B cell (primary cell): ENCODE measurements around the gene TCF7L1. TPM values are rescaled to one million over a fixed set of nuclear protein-coding genes. Genes with fewer than 3 reads are reported as not detected.

Experiments used
- ATAC-seq: fragments of 200-7000 bp; cut with Tn5 transposase; one replicate; pipeline ENCODE4 v1.10.0; 2021; ENCODE audit warnings: low read depth, mild to moderate bottlenecking, moderate number of reproducible peaks, moderate library complexity
- CTCF ChIA-PET: fragments of 350-600 bp; sonication (Branson Sonifier 250); formaldehyde crosslinking; loops from one replicate; lab custom pipeline; 2021; ENCODE audit warnings: antibody characterized with exemption, inconsistent platforms; lab: Charles Lee
- POLR2A ChIA-PET: fragments of 350-600 bp; sonication (Branson Sonifier 250); formaldehyde crosslinking; loops from one replicate; lab custom pipeline; 2021; ENCODE audit warnings: antibody characterized with exemption; lab: Charles Lee
- DNase-seq: peaks from one replicate; pipeline ENCODE4 v3.0.0; 2013
- H2AFZ ChIP-seq: 2 replicates; pipeline ENCODE4 v1.6.1; 2012; ENCODE audit warnings: mild to moderate bottlenecking, low read depth, low read length; ENCODE audit not compliant: insufficient read depth, poor library complexity, severe bottlenecking
- H3K27ac ChIP-seq, 2 donors: 1 replicate in 1 of 2; 2 replicates in 1 of 2; pipeline ENCODE4 v1.5.1; 2012 to 2013; ENCODE audit warnings: low read length in 2 of 2, mild to moderate bottlenecking in 2 of 2, moderate library complexity in 1 of 2
- H3K27me3 ChIP-seq, 4 experiments: fragments of 200-600 bp in 1 of 4; sonication (generic) in 1 of 4; replicated peaks in 1 of 4; 1 replicate in 2 of 4; 2 replicates in 2 of 4; pipeline versions ENCODE4 v1.6.1 to v1.7.0; 2013 to 2016; ENCODE audit warnings: low read length in 3 of 4, mild to moderate bottlenecking in 2 of 4, mixed read lengths in 1 of 4, moderate library complexity in 1 of 4; ENCODE audit not compliant: insufficient read depth in 4 of 4, control insufficient read depth in 3 of 4; ENCODE audit errors: control extremely low read depth in 1 of 4
- H3K36me3 ChIP-seq, 2 experiments: replicated peaks in 1 of 2; 1 replicate in 1 of 2; 2 replicates in 1 of 2; pipeline versions ENCODE4 v1.6.1 to v1.7.1; 2013; ENCODE audit warnings: low read length in 1 of 2; ENCODE audit not compliant: insufficient read depth in 2 of 2, control insufficient read depth in 1 of 2; ENCODE audit errors: control extremely low read depth in 1 of 2, extremely low read depth in 1 of 2
- H3K4me1 ChIP-seq, 2 donors: fragments of 200-600 bp in 1 of 2; sonication (generic) in 1 of 2; 1 replicate in 1 of 2; 2 replicates in 1 of 2; pipeline versions ENCODE4 v1.5.1 to v1.6.1; 2013 to 2017; ENCODE audit warnings: low read length in 2 of 2; ENCODE audit not compliant: control insufficient read depth in 2 of 2, insufficient read depth in 2 of 2
- H3K4me2 ChIP-seq: replicated peaks from 2 replicates; pipeline ENCODE3; 2012; ENCODE audit warnings: mild to moderate bottlenecking, low read depth, low read length; ENCODE audit not compliant: poor library complexity, severe bottlenecking
- H3K4me3 ChIP-seq, 5 experiments: fragments of 200-600 bp in 1 of 5; sonication (generic) in 1 of 5; 1 replicate in 3 of 5; 2 replicates in 2 of 5; pipeline versions ENCODE4 v1.5.1 to v1.7.0; 2011 to 2016; ENCODE audit warnings: low read length in 4 of 5, mild to moderate bottlenecking in 4 of 5, low read depth in 2 of 5, control low read depth in 1 of 5, moderate library complexity in 1 of 5; ENCODE audit not compliant: insufficient read depth in 1 of 5; ENCODE audit errors: control extremely low read depth in 1 of 5, extremely low read depth in 1 of 5
- H3K79me2 ChIP-seq: fragments of 200-600 bp; sonication (generic); one replicate; pipeline ENCODE4 v1.6.0; 2016; ENCODE audit warnings: low read length; ENCODE audit not compliant: control insufficient read depth, insufficient read depth
- H3K9ac ChIP-seq: fragments of 200-600 bp; sonication (generic); 2 replicates; pipeline ENCODE4 v1.6.1; 2017; ENCODE audit warnings: mild to moderate bottlenecking, low read length, moderate library complexity
- H3K9me3 ChIP-seq, 3 donors: one replicate each; pipeline versions ENCODE4 v1.6.1 to v1.7.1; 2013; ENCODE audit warnings: low read length in 2 of 3; ENCODE audit not compliant: control insufficient read depth in 2 of 3, insufficient read depth in 1 of 3; ENCODE audit errors: control extremely low read depth in 1 of 3
- H4K20me1 ChIP-seq: 2 replicates; pipeline ENCODE4 v1.6.0; 2012; ENCODE audit warnings: mild to moderate bottlenecking, low read length; ENCODE audit not compliant: insufficient read depth, control insufficient read depth, poor library complexity, severe bottlenecking
- H3K27ac Mint-ChIP-seq: one replicate; pipeline ENCODE4 v1.8.0; 2021; ENCODE audit warnings: mixed read lengths
- H3K27me3 Mint-ChIP-seq: one replicate; pipeline ENCODE4 v1.8.0; 2021; ENCODE audit warnings: mixed read lengths
- H3K4me1 Mint-ChIP-seq: one replicate; pipeline ENCODE4 v1.8.0; 2021; ENCODE audit warnings: mixed read lengths
- H3K4me3 Mint-ChIP-seq: one replicate; pipeline ENCODE4 v1.8.0; 2021; ENCODE audit warnings: mixed read lengths
- H3K9me3 Mint-ChIP-seq: one replicate; pipeline ENCODE4 v1.8.0; 2022; ENCODE audit warnings: mixed read lengths; ENCODE audit not compliant: insufficient read depth
- CTCF ChIP-seq: fragments of 200-600 bp; IDR thresholded peaks from one replicate; pipeline ENCODE4 v1.8.0; 2022; ENCODE audit warnings: antibody characterized with exemption, mild to moderate bottlenecking
- EZH2 ChIP-seq: IDR thresholded peaks from 2 replicates; pipeline ENCODE4 v1.6.1; 2012; ENCODE audit warnings: borderline replicate concordance, low read depth, mild to moderate bottlenecking, moderate library complexity, low read length; ENCODE audit not compliant: insufficient read depth, poor library complexity, severe bottlenecking
- WGBS: methylation state at CpG from one replicate; pipeline ENCODE4 v1.1.5; 2013; ENCODE audit warnings: missing lambda C conversion rate; ENCODE audit not compliant: insufficient coverage; 5-methylcytosine and 5-hydroxymethylcytosine counted together
- intact Hi-C: fragments of 100-400 bp; cut with micrococcal nuclease; formaldehyde crosslinking; loops from one replicate; pipeline ENCODE4 v1.10.0; 2022
- polyA plus RNA-seq: library from polyadenylated mRNA; depleted of rRNA; stranded (reverse); fragments of >200 nt; gene quantifications from 2 replicates; pipeline ENCODE4 v1.2.3, GENCODE V29; 2012
- total RNA-seq, 2 donors: library from RNA; stranded (reverse); fragments of 120-200 nt in 1 of 2; gene quantifications; 1 replicate in 1 of 2; 2 replicates in 1 of 2; pipeline versions ENCODE4 v1.2.3 to v1.2.4, GENCODE V29; 2013 to 2022

TCF7L1 gene
- total and polyA plus RNA-seq, 2 donors (not counting 1 experiment from before 2014, with no cell fraction given) = 0.67 to 0.81 TPM

- H3K27ac ChIP-seq = no peak overlapping the region
- Mint-ChIP-seq H3K9me3 (no peaks in the 10 kb centered on the region), H3K4me1 (no peaks in the 10 kb centered on the region), H3K27me3 (peaks cover 23% of the 10 kb centered on the region), H3K4me3 (no peak overlapping the region), H3K27ac (no peak overlapping the region)
- no peaks in the 10 kb centered on the region for H3K4me1 ChIP-seq
- H3K36me3 ChIP-seq = no peaks in the 10 kb centered on the region
- H3K27me3 ChIP-seq = no peaks in the 10 kb centered on the region
- H3K9ac ChIP-seq = no peak overlapping the region
- DNase-seq (no peak), ATAC-seq (no peak)
- 95% methylated on average over 7 of the region's 8 CpGs for WGBS
- POLR2A ChIA-PET = no interaction called here
- H3K4me3 ChIP-seq = no peak overlapping the region
- intact Hi-C loops = no loop called here
- TF ChIP-seq EZH2 (no peak), CTCF (no peak)
- H4K20me1 ChIP-seq = no peaks in the 10 kb centered on the region
- H3K4me2 ChIP-seq = no peak overlapping the region
- no peaks in the 10 kb centered on the region for H3K9me3 ChIP-seq
- H3K79me2 ChIP-seq = no peaks in the 10 kb centered on the region
- CTCF ChIA-PET = no interaction called here
- no peak overlapping the region for H2AFZ ChIP-seq
Measured at GRCh38 chr2:85162746-85163301, 29.6 kb downstream of the TCF7L1 start.

GRCh38 chr2:85163675-85164074 lies 30.5 kb downstream of the TCF7L1 start:
- intact Hi-C loops = no loop called here
- WGBS = 100% methylated on average over 2 of the region's 3 CpGs
- Histone ChIP-seq H3K9me3 (no peaks in the 10 kb centered on the region), H3K4me3 (no peak overlapping the region), H3K4me1 (no peaks in the 10 kb centered on the region), H3K79me2 (no peaks in the 10 kb centered on the region), H4K20me1 (no peaks in the 10 kb centered on the region), H3K36me3 (no peaks in the 10 kb centered on the region), H2AFZ (no peak overlapping the region), H3K27ac (no peak overlapping the region), H3K4me2 (no peak overlapping the region), H3K27me3 (no peaks in the 10 kb centered on the region), H3K9ac (no peak overlapping the region)
- CTCF ChIA-PET = no interaction called here
- ATAC-seq = no peak
- Mint-ChIP-seq H3K9me3 (no peaks in the 10 kb centered on the region), H3K27me3 (peaks cover 25% of the 10 kb centered on the region), H3K4me1 (no peaks in the 10 kb centered on the region), H3K27ac (no peak overlapping the region), H3K4me3 (no peak overlapping the region)
- POLR2A ChIA-PET = no interaction called here
- DNase-seq = no peak
- TF ChIP-seq EZH2 (no peak), CTCF (no peak)
